Astrocyte of the cerebellum (primary cell): Measurements from ENCODE around the gene GNA14.

Source experiments
- DNase-seq: peaks from one replicate; pipeline ENCODE4 v3.0.0-alpha.2; 2011; ENCODE audit warnings: low read depth
- H3K4me3 ChIP-seq: 2 replicates; pipeline ENCODE4 v1.5.1; 2011; ENCODE audit warnings: mild to moderate bottlenecking, low read depth, low read length, moderate library complexity
- in situ Hi-C: cut with HindIII; loops from 2 replicates; pipeline ENCODE4 v1.10.0; 2017; ENCODE audit warnings: low sequenced_read_pairs
- TF ChIP-seq, protein P1 (sequence below): IDR thresholded peaks from 2 replicates; pipeline ENCODE4 v1.5.1; 2012; ENCODE audit warnings: low read length, low read depth, moderate library complexity, mild to moderate bottlenecking; ENCODE audit errors: missing control alignments

GNA14 gene

DNA sequence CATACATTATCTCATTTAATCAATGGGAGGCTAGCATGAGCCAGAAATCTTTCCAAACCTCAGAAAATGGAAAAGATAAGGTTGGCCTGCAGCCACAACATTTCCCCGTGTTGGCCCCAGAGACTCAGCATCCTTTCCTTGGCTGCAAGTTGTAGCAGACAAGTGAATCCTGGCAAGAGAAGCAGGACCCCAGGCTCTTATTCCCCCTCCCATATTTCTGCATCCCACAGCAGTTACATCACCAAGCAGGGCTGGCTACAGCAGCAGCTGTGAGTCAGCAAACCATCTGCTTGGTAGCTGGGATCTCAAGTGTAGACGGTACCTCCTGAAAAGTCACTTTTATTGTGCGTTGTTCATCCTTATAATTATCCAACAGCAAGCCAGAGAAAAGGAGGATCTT, 212.4 kb downstream of the GNA14 start:
- no peak for DNase-seq
- H3K4me3 ChIP-seq: no peak overlapping the region
- in situ Hi-C loops: no loop called here
- TF ChIP-seq, protein P1, sequence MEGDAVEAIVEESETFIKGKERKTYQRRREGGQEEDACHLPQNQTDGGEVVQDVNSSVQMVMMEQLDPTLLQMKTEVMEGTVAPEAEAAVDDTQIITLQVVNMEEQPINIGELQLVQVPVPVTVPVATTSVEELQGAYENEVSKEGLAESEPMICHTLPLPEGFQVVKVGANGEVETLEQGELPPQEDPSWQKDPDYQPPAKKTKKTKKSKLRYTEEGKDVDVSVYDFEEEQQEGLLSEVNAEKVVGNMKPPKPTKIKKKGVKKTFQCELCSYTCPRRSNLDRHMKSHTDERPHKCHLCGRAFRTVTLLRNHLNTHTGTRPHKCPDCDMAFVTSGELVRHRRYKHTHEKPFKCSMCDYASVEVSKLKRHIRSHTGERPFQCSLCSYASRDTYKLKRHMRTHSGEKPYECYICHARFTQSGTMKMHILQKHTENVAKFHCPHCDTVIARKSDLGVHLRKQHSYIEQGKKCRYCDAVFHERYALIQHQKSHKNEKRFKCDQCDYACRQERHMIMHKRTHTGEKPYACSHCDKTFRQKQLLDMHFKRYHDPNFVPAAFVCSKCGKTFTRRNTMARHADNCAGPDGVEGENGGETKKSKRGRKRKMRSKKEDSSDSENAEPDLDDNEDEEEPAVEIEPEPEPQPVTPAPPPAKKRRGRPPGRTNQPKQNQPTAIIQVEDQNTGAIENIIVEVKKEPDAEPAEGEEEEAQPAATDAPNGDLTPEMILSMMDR: no peak

DNA sequence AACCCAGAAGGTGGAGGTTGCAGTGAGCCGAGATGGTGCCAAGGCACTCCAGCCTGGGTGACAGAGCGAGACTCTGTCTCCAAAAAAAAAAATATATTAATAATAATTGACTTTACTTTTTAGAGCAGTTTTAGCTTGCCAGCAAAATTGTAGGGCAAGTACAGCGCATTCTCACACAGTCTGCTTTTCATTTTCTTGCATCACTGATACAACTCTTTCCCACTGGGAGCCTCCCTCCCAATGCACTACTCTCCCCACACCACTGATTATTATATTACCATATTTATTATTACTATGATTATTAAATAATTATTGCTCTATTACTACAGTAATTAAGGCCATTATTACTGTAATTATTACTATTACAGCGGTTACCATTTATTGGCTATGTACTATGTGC, 212.8 kb downstream of the GNA14 start:
- in situ Hi-C loops: no loop called here
- TF ChIP-seq, protein P1: no peak

DNA sequence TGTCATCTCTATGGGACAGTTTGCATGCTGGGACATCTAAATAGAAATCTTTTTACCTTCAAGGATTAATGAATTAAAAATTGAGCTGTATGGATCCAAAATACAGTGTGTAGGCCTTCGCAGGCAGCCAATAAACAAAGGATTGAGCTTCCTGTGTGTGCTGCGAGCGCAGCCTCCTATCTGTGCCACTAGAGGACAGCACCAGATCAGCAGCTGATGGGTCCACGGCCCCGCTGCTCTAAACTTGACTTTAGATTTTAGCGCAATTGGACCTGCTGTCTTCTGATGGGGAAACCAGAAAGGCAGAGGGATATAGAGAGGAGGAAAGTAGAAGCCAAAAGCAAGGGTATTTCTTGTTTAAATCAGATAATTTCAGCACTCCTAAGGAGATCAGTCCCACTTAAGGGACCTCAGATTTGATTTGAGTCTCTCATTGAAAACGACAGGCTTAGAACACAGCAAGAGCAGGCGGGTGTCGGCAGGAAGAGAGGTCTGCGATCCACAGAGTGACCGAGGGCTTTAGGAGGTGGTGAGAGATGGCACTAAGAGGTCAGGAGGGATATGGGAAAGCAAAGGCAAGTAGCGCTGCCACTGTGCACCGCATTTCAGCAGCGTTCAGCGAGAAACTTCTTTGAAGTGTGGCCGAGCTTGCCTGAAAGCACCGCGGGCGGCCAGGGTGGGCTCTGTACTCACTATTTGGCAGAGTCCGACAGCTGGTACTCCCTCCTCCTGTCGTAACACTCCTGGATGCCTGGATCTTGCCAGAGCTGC, 214.3 kb downstream of the GNA14 start:
- no peak overlapping the region for H3K4me3 ChIP-seq
- in situ Hi-C loops: no loop called here
- no peak for DNase-seq
- TF ChIP-seq, protein P1: peak; percentile 100

More for the DNA sequence above, 212.8 kb downstream of the GNA14 start:
- no peak overlapping the region for H3K4me3 ChIP-seq
- DNase-seq: no peak

DNA sequence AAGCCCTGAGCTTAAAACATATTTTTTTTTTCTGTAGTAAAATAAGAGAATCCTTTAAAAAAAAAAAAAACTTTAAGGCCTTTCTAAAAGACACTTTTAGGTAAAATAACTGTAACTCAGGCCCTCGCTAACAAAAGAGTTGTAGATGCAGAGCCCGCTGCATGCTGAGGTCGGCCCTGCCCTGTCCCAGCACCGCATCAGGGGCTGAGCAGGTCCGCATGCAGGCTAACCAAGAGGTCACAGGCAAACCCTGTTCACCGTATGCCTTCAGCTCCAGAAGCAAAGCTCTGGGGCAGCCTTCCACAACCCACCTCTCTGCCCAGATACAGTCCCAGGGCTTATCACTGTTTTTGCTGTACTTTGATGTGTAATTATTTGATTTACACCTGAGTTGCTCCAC, 216.1 kb downstream of the GNA14 start:
- no peak overlapping the region for H3K4me3 ChIP-seq
- TF ChIP-seq, protein P1: no peak
- DNase-seq: no peak
- in situ Hi-C loops: no loop called here

DNA sequence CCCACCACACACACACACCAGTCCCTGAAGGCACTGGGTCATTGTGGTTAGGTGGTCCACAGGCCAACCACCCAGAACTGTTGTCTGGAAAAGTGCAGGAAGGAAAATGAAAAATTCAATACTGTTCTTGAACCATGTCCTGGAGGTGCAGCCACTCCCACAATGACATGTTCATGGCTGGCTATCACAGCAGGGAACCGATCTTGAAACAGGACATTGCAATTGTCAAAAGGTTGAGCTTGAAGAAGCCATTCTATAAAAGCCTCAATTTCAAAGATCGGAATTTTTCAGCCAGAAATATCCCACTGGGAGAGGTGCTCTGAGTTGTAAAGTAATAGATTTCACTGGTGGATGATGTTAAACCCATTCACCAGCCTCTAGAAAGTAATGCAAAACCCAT, 218.2 kb downstream of the GNA14 start:
- DNase-seq: no peak
- in situ Hi-C loops: no loop called here
- no peak overlapping the region for H3K4me3 ChIP-seq
- TF ChIP-seq, protein P1: no peak

DNA sequence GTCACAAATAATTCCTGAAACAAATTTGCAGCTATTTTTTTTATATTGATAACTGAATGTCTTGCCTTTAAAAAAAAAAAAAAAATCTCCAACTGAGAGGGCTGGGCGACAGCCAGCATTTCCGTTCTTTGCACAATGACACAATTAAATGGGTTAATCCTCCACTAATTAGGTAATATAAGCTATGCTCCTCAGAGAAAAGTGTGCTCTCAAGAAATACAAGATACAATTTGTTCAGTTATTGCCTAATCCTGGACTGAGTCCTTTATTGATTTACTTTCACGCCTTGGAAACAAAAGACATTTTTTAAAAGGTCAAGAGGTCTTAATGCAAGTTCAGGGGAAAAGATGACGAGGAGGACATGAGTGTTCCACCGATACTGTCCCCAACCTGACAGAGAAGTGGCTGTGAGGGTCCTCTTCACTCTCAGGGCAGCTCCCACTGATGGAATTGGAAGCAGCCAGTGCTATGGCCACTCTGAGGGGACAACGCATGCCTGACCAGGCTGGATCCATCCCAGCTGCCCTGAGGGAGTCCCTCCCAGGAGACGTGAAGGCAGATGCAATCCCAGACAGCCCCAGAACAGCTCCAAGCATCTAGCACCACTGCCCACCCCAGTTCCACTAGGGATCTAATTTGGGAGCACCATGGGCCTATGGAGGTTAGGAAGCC, 220.7 kb downstream of the GNA14 start:
- in situ Hi-C loops: no loop called here
- DNase-seq: no peak
- no peak overlapping the region for H3K4me3 ChIP-seq
- TF ChIP-seq, protein P1: no peak
